Lower lobe of right lung (tissue), 2 donors: ENCODE measurements around the gene ANO2. TPM values are rescaled to one million over a fixed set of nuclear protein-coding genes. Genes with fewer than 3 reads are reported as not detected.

Source experiments
- ATAC-seq, 2 donors: fragments of 200-7000 bp; cut with Tn5 transposase; one replicate each; pipeline ENCODE4 v1.9.1; 2020 to 2022; ENCODE audit warnings: mild to moderate bottlenecking in 2 of 2, moderate library complexity in 2 of 2
- DNase-seq: peaks from one replicate; pipeline ENCODE4 v3.0.0-alpha.2; 2020
- H3K27ac ChIP-seq: fragments of 200-600 bp; one replicate; pipeline ENCODE4 v1.8.0; 2022
- H3K27me3 ChIP-seq: fragments of 200-600 bp; one replicate; pipeline ENCODE4 v1.8.0; 2022; ENCODE audit warnings: low read depth
- H3K36me3 ChIP-seq: fragments of 200-600 bp; one replicate; pipeline ENCODE4 v1.8.0; 2022; ENCODE audit warnings: mild to moderate bottlenecking
- H3K4me1 ChIP-seq: fragments of 200-600 bp; one replicate; pipeline ENCODE4 v1.8.0; 2022
- H3K4me3 ChIP-seq: fragments of 200-600 bp; one replicate; pipeline ENCODE4 v1.8.0; 2022; ENCODE audit warnings: mild to moderate bottlenecking
- H3K9me3 ChIP-seq: fragments of 200-600 bp; one replicate; pipeline ENCODE4 v1.8.0; 2022
- CTCF ChIP-seq: fragments of 200-600 bp; IDR thresholded peaks from one replicate; pipeline ENCODE4 v1.8.0; 2022; ENCODE audit warnings: antibody characterized with exemption, mild to moderate bottlenecking
- intact Hi-C: fragments of 100-400 bp; cut with DNase I; formaldehyde crosslinking; loops from one replicate; pipeline ENCODE4 v1.11.0; 2022
- total RNA-seq: library from RNA; stranded (reverse); fragmentation: NEBNext Ultra II Directional; extraction: Animal tissue kit (Norgen Biotek cat#: 25700); gene quantifications from one replicate; pipeline ENCODE4 v1.2.1, GENCODE V29; 2021
- donor health status: DM: no; HTN: yes; CAD: no; lungs with severe emphysema.

The ANO2 gene
- total RNA-seq, 1 donor from 2014 or later: 22.2 TPM

DNA sequence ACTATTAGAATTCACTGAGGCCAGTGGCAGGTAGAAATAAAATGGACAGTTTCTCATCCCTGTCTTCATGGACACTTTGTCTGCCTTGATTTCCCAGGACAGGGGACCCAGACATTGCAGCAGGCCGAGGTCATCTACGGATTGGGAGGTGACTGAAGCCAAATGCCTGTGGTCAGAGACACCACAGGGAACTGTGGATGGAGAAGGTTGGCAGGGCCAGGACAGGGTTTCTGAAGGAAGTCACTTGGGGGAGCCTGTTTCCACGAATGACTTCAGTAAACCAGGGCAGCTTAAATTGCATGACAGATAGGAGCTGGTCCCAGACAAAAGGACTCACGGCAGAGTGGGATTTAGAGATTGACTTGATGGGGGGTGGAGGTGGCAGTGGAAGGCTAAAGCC lies 288.2 kb downstream of the ANO2 start:
- Histone ChIP-seq H3K27me3 (no peaks in the 10 kb centered on the region), H3K4me1 (peaks cover 4% of the 10 kb centered on the region), H3K36me3 (no peaks in the 10 kb centered on the region), H3K9me3 (no peaks in the 10 kb centered on the region), H3K4me3 (no peak overlapping the region), H3K27ac (no peak overlapping the region)
- intact Hi-C loops: no loop called here
- no peak for DNase-seq
- TF ChIP-seq CTCF: no peak
- ATAC-seq: no peak

DNA sequence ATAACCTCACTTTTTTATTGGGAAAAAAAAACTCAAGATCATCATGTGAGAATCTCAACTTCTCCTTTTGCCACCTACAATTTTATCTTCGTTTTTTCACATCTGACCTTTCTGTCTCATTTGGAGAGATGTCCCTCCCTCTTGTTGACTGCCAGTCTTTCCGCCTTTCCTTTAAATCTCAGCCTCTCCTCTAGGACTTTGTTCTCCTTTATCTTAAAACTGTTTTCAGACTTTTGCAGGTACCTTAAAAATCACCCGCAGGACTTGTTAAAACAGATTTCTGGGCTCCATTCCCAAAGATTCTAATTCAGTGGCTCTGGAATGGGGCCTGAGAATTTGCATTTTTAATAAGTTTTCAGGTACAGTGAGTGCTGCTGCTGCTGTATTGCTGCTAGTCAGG lies 289.9 kb downstream of the ANO2 start:
- intact Hi-C loops: no loop called here
- H3K27me3 ChIP-seq: no peaks in the 10 kb centered on the region
- H3K36me3 ChIP-seq: no peaks in the 10 kb centered on the region
- TF ChIP-seq CTCF: no peak
- no peak for DNase-seq
- H3K9me3 ChIP-seq: no peaks in the 10 kb centered on the region
- peaks cover 7% of the 10 kb centered on the region for H3K4me1 ChIP-seq
- ATAC-seq: no peak
- H3K27ac ChIP-seq: no peak overlapping the region
- H3K4me3 ChIP-seq: no peak overlapping the region

DNA sequence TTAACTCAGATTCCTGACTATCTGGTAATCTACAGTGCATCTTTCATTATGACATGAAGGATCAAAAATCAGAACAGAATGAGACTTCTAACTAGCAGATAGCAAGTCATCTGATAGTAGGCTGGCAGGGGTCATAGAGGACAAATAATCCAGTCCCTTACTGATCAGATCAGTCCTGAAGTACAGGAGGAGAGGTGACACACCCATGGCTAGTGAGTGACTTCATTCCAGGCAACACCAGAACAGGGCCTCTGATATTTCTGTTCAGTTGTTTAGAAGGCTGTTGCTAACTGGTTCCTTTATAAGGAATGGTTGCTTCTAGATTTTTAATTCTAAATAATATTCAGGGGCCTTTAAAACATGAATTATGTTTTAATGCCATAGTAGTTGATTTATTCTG lies 291.0 kb downstream of the ANO2 start:
- no peak for TF ChIP-seq CTCF
- intact Hi-C loops: no loop called here

DNA sequence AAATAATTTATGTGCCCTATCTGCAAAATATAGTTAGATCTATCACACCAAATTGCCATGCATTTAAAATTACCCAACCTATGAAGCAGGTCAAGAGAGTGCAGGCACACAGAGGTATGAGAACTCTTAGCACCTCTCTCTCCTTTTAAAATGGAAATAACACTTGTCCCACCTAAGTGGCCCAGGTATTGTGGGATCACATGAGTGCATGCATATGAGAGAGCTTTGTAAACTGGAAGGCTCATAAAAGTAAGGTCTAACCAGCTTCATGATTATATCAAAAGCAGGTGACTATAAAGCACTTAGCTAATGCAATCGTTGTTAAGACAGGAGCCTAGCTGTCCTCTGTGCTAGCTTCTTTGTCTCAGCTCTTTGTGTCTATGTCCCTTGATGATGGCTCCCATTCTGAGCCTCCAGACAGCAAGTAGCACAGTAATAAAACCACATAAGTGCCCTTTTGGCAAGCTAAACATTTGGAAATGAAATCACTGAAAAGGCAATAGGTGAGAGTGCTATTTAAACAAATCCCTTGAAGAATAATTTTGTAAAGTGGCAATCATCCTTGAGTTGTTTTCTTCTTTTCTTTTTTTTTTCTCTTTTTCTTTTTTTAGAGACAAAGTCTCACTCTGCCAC lies 294.1 kb downstream of the ANO2 start:
- ATAC-seq: peak; percentile 70 to 77
- Histone ChIP-seq H3K27ac (no peak overlapping the region), H3K36me3 (no peaks in the 10 kb centered on the region), H3K4me3 (no peak overlapping the region), H3K4me1 (peaks cover 7% of the 10 kb centered on the region), H3K9me3 (no peaks in the 10 kb centered on the region), H3K27me3 (peaks cover 5% of the 10 kb centered on the region)
- no peak for DNase-seq
- TF ChIP-seq CTCF: no peak
- intact Hi-C loops: no loop called here

More for the DNA sequence above, 291.0 kb downstream of the ANO2 start:
- Histone ChIP-seq H3K4me3 (no peak overlapping the region), H3K9me3 (no peaks in the 10 kb centered on the region), H3K4me1 (peaks cover 7% of the 10 kb centered on the region), H3K36me3 (no peaks in the 10 kb centered on the region), H3K27ac (no peak overlapping the region), H3K27me3 (peaks cover 1% of the 10 kb centered on the region)
- no peak for DNase-seq
- ATAC-seq: no peak

DNA sequence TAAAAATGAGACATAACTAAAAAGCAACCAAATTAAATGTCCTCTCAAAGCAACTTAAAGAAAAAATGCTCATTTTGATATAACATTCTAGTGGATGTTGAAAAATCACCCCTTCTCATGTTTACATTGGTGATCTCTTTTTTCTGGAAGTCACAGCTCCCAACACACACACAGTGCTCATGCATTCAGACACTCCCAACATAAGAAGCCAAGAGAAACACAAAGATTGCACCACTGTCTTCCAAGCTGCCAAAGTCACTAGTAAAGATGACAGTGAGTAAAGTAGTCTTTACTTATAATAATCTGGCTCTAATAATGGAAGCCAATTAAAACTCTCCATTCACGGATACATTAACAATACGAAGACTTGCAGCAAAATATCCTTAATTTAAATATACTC lies 294.8 kb downstream of the ANO2 start:
- no peaks in the 10 kb centered on the region for H3K9me3 ChIP-seq
- peaks cover 5% of the 10 kb centered on the region for H3K27me3 ChIP-seq
- no peaks in the 10 kb centered on the region for H3K36me3 ChIP-seq
- H3K4me1 ChIP-seq: peaks cover 7% of the 10 kb centered on the region
- DNase-seq (no peak), ATAC-seq (no peak)
- intact Hi-C loops: no loop called here
- no peak overlapping the region for H3K4me3 ChIP-seq
- no peak overlapping the region for H3K27ac ChIP-seq
- TF ChIP-seq CTCF: no peak
